NCI-H774 (cell line): Measurements from ENCODE around the gene ENTPD7.
"Not testable (repeated sequence)": the region's sequence is repeated elsewhere in the genome, so short reads cannot be mapped to it uniquely, and the experiment has no call there.

Experiments
- DNase-seq: peaks from one replicate; lab custom pipeline; 2025; lab: John Stamatoyannopoulos, UW

The ENTPD7 gene, protein sequence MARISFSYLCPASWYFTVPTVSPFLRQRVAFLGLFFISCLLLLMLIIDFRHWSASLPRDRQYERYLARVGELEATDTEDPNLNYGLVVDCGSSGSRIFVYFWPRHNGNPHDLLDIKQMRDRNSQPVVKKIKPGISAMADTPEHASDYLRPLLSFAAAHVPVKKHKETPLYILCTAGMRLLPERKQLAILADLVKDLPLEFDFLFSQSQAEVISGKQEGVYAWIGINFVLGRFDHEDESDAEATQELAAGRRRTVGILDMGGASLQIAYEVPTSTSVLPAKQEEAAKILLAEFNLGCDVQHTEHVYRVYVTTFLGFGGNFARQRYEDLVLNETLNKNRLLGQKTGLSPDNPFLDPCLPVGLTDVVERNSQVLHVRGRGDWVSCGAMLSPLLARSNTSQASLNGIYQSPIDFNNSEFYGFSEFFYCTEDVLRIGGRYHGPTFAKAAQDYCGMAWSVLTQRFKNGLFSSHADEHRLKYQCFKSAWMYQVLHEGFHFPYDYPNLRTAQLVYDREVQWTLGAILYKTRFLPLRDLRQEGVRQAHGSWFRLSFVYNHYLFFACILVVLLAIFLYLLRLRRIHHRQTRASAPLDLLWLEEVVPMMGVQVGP

GRCh38 chr10:99659031-99659867 is at the start of gene ENTPD7:
TSS of gene ENTPD7 (plus strand) at chr10:99659509. CDS start at chr10:99659957, 448 bp downstream.
- peak; percentile 81 for DNase-seq

DNA sequence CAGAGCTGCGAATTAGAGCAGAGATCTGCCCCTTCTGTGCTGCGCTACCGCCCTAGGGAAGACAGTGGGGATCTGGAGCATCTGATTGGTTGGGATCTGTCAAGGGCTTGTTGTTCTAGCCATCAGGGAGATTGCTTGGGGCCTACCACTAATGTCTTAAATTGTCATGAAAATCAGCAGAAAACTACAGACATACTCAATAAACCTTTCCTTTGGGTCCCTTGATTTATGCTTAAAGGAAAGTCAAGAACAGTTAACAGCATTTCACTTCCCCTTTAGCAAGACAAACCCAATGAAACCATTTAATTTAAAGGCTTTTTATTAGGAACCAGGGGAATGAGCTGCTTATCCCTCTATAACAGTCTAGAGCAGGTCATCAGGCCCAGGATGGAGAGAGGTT is 49.1 kb upstream of the ENTPD7 start:
- DNase-seq = no peak

DNA sequence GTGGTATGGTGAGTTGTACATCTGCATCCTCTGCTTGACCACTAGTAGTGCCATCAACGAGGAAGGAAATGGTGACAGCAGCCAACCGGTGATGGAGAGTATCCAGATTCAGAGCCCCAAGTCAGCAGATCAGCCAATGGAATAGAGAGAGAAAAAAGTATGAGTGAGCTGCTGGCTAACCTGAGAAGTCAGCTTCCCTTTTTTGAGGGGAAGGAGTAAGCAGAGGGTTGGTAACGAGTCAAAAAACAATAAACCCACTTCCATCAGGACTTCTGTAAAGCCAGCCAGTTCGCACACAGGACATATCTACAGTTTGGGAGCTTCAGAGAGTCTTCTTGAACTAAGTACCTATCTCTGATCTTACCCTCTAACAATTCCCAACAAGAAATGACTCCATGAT is 48.0 kb upstream of the ENTPD7 start:
- no peak for DNase-seq

DNA sequence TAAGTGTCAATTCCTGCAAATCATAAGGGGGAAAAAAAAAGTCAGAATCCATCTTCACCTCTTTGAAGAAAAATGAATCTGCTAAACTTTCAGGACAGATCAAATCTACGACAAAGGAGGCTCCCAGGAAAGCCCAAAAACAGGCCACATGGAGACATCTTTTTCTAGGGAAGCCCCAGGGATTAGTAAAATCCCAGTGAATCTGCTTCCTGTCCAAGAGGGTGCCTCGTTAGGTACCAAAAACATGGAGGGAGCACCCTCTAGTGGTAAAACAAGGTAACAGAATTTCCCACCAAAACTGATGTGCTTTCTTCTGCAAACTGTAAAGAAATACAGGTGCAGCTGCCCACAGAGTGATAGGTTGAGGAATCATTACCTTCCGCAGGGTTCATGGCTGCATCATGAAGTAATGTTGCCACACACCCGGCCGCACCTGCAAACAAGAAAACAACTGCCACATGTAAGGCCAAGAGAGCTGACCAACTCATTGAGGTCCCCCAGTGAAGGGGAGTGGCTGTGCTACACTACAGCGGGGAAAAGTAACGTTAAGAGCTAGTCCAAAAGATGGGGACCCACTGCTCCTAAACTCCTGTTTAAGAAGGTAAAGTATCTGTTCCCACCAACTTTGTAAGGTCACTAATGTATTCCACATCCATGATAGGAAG is 47.0 kb upstream of the ENTPD7 start:
- DNase-seq = no peak

- no peak for DNase-seq
Observed at GRCh38 chr10:99615426-99615825, 43.9 kb upstream of the ENTPD7 start.

- DNase-seq = no peak
Observed at GRCh38 chr10:99617696-99618095, 41.6 kb upstream of the ENTPD7 start.

GRCh38 chr10:99619090-99619800 is 40.1 kb upstream of the ENTPD7 start:
- DNase-seq = no peak

DNA sequence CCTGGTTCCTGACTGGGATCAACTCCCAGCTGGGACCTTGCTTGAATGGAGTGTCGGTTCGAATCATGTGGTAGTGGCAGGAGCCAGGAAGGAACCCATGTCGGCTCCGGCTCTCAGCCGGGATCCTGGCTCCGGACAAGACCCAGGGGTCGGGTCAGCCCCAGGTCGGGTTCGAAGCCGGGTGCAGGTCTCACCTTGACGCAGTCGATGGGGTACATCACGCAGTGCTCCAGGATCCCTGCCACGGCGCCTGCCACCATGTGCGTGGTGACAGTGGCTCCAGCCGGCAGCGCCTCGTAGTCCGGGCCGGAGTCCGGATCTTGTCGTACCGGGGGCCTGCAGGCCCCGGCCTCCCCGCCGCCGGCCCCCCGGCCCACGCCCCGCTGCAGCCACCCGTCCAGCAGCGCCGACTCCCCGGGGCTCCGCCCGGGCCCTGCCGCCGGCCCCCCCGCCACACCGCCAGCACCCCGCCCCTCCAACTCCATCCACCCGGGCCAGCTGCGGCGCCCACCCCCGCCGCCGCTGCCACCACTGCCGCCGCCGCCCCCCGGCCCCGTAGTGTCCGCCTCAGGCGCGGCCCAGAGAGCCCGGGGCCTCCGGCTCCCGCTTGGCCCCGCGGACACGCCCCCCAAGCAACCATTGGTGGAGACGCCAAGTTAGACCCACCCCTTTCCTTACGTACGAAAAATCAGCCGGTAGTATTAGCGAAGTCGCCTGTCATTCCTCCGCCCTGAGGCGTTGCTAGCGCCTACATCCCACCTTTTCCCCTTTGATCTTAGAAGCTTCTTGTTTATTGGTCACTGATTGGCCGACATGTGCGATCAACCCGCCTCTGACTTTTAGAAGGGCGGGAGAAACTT is 39.2 kb upstream of the ENTPD7 start, which contains the start of gene SLC25A28:
Gene SLC25A28, minus strand, starts transcription at position 589 of the 860 bp plus-strand sequence. Its CDS starts 104 bp downstream, at position 485.
- DNase-seq = peak; percentile 93

DNA sequence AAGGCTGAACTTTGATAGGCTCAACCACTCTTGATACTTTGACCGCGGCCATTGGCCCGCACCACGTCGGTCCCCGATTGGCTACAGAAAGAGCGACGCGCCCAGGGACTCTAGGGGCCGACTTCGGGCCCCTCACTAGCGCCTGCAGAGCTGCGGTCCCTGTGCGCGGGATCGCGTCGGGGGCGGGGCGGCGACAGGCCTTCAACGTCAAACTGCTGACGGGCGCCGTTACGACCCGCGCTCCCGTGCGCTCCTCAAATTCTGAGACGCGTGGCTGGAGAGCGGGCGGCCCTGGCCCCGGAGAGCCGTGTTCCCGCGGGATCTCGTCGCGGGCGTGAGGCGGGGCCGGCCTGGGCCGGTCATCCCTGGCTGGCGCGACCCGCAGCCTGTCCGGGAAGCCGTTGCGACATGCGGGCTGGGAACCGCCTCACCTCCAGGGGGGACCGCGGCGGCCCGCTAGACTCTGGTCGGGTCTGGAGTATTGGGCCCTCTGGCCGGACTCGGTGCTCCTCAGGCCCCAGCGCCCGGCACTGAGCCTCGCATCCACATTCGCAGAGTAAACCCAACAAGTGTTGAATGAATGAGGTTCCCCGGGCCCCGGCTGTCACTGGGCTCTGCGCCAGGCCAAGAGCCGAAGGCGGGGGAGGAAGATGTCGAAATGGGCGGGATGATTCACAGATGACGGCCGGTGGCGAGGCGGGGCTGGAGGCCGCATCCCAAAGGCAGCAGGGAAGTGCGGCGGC is 38.4 kb upstream of the ENTPD7 start:
- peak; percentile 47 for DNase-seq

DNA sequence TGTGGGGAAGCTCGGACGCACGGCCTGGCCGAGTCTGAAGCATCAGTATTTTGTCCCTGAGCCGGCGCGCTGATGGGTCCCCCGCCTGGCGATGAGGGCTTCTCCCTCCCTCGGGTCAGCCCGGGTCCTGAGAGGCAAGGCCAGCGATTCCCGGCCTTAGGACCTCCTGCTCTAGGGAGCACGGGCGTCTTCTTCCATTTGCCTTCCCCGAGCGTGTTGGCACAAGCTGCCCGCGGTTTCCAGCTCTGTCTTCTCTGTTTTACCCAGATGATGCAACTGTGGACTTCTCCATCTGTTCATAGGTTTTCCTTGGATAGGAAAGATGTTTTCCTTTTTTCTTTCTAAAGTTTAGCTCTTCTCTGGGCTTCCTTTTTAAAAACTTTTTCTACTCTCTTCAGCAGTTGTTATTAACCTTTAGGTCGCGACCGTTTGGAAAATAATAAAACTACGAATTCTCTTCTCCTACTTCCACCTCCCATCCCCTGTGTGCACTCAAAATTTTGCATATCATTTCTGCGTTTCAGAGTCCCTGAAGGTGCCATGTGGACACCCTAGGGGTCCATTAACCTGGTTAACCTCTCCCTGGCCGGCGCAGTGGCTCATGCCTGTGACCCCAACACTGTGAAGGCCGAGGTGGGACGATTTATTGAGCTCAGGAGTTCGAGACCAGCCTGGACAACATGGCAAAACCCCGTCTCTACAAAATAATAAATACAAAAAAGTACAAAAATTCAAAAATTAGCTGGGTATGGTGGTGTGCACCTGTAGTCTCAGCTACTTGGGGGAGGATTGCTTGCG is 37.7 kb upstream of the ENTPD7 start:
- DNase-seq = no peak

- DNase-seq = no peak
Observed at GRCh38 chr10:99623919-99624318, 35.4 kb upstream of the ENTPD7 start.

- DNase-seq = not testable (repeated sequence)
Observed at GRCh38 chr10:99625124-99625523, 34.2 kb upstream of the ENTPD7 start.

- no peak for DNase-seq
Observed at GRCh38 chr10:99628923-99629624, 30.2 kb upstream of the ENTPD7 start.

DNA sequence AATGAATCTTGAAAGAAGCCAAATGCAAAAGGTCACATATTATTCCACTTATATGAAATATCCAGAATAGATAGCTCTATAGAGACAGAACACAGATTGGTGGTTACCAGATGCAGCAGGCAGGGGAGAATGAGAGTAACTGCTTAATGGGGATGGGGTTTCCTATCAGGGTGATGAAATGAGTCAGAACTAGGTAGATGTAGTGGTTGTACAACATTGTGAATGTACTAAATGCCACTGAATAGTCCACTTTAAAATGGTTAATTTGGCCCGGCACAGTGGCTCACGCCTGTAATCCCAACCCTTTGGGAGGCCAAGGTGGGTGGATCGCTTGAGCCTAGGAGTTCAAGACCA is 29.7 kb upstream of the ENTPD7 start:
- DNase-seq = no peak

DNA sequence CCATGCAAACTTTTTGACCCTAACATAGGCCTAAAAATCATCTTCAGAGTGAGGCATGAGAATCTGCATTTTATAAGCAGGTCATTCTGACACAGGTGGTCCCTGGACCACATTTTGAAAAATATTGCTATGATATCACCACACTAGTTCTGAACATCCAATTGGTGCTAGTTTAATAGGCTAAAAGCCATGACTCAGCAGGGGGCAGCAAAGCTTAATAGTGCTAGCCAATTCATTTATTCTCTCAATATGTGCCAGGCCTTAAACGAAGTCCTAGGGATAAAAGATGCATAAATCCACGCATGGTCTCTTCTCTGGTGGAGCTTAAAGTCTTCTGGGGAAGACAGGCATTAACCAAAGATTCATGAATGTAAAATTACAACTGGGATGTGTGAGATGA is 28.9 kb upstream of the ENTPD7 start:
- DNase-seq = no peak

GRCh38 chr10:99630991-99631390 is 28.3 kb upstream of the ENTPD7 start:
- DNase-seq = no peak

- no peak for DNase-seq
Observed at GRCh38 chr10:99631496-99631895, 27.8 kb upstream of the ENTPD7 start.

DNA sequence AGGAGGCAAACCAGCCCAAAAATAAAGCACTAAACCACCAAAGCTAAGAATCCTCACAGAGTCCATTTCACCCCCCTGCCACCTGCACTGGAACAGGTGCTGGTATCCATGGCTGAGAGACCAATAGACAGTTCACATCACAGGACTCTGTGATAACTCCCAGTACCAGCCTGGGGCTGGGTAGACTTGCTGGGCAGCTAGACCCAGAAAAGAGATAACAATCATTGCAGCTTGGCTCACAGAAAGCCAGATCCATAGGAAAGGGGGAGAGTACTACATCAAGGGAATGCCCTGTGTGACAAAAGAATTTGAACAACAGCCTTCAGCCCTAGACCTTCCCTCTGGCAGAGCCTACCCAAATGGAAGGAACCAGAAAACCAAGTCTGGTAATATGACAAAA is 25.5 kb upstream of the ENTPD7 start:
- no peak for DNase-seq
